Neural progenitor cell (in vitro differentiated cells): ENCODE measurements around the gene TTC4.

ENCODE experiments used
- CTCF ChIP-seq: fragments of 200-600 bp; sonication (generic); IDR thresholded peaks from 2 replicates; pipeline ENCODE4 v1.5.1; 2017; ENCODE audit warnings: antibody characterized with exemption, mild to moderate bottlenecking
- EZH2 ChIP-seq: fragments of 200-600 bp; sonication (generic); IDR thresholded peaks from 2 replicates; pipeline ENCODE4 v1.6.1; 2017; ENCODE audit warnings: antibody characterized with exemption, mild to moderate bottlenecking, moderate library complexity

GRCh38 chr1:54728027-54728426 lies 12.4 kb downstream of the TTC4 start:
- TF ChIP-seq CTCF: no peak
- TF ChIP-seq EZH2: no peak
